HepG2 (cell line): ENCODE data around the gene CTBP1. TPM values are rescaled to one million over a fixed set of nuclear protein-coding genes. Genes with fewer than 3 reads are reported as not detected.

Source experiments
- ATAC-seq: fragments of 200-7000 bp; cut with Tn5 transposase; 3 replicates; pipeline ENCODE4 v1.9.1; 2020; ENCODE audit warnings: mild to moderate bottlenecking, moderate library complexity
- BruUV-seq: library from RNA; stranded (reverse); fragments of 400-500 nt; replicated peaks from 2 replicates; lab custom pipeline; 2021; lab: Mats Ljungman, UMichigan
- CTCF ChIA-PET: fragments of 300-600 bp; formaldehyde crosslinking; extraction: SDS; loops from one replicate; lab custom pipeline; 2021; ENCODE audit warnings: low total read pairs, inconsistent platforms, low intra/inter-chr PET ratio; lab: Yijun Ruan, JAX
- POLR2A ChIA-PET: fragments of 350-600 bp; sonication (Branson Sonifier 250); formaldehyde crosslinking; loops from one replicate; lab custom pipeline; 2020; ENCODE audit warnings: antibody characterized with exemption, inconsistent platforms; lab: Yijun Ruan, JAX
- DNase-seq: peaks from one replicate; pipeline ENCODE4 v3.0.0-alpha.2; 2015; ENCODE audit warnings: low spot score
- FAIRE-seq: peaks from 3 replicates; lab custom pipeline; 2011; peaks lifted over from hg19 to GRCh38; lab: Jason Lieb, UNC
- H2AFZ ChIP-seq: one replicate; pipeline ENCODE4 v1.6.1; 2011; ENCODE audit warnings: low read length, inconsistent platforms
- H3K27ac ChIP-seq: fragments of 300-600 bp; 3 replicates; pipeline ENCODE4 v1.8.0; 2011; ENCODE audit warnings: mixed run types, mild to moderate bottlenecking, mixed read lengths, low read length, inconsistent platforms; ENCODE audit not compliant: insufficient read depth; ENCODE audit errors: extremely low read length
- H3K27me3 ChIP-seq, 2 experiments: fragments of 200-600 bp in 1 of 2; 2 replicates in 1 of 2; 3 replicates in 1 of 2; pipeline versions ENCODE4 v1.6.0 to v1.8.0; 2011; ENCODE audit warnings: low read length in 2 of 2, mild to moderate bottlenecking in 2 of 2, moderate library complexity in 2 of 2, inconsistent platforms in 1 of 2; ENCODE audit not compliant: insufficient read depth in 2 of 2, control insufficient read depth in 1 of 2
- H3K36me3 ChIP-seq, 2 experiments: fragments of 200-600 bp in 1 of 2; replicated peaks in 1 of 2; 2 replicates in 1 of 2; 3 replicates in 1 of 2; pipeline versions ENCODE4 v1.5.1 to v1.8.0; 2011; ENCODE audit warnings: low read length in 2 of 2, inconsistent platforms in 1 of 2; ENCODE audit not compliant: insufficient read depth in 2 of 2, control insufficient read depth in 1 of 2
- H3K4me1 ChIP-seq: 2 replicates; pipeline ENCODE4 v1.5.1; 2012; ENCODE audit warnings: low read length, inconsistent platforms; ENCODE audit not compliant: insufficient read depth
- H3K4me2 ChIP-seq: 2 replicates; pipeline ENCODE4 v1.6.0; 2011; ENCODE audit warnings: low read depth, low read length, inconsistent platforms
- H3K4me3 ChIP-seq, 3 experiments: fragments of 200-600 bp in 1 of 3; sonication (generic), shearing (Covaris generic) in 1 of 3; replicated peaks in 1 of 3; 2 replicates each; pipeline ENCODE4 v1.5.1; 2011 to 2016; ENCODE audit warnings: low read length in 3 of 3, inconsistent platforms in 2 of 3, low read depth in 2 of 3, mild to moderate bottlenecking in 2 of 3, control low read depth in 1 of 3, mixed read lengths in 1 of 3; ENCODE audit not compliant: insufficient read depth in 1 of 3
- H3K79me2 ChIP-seq: one replicate; pipeline ENCODE4 v1.6.1; 2011; ENCODE audit warnings: low read length, inconsistent platforms; ENCODE audit not compliant: insufficient read depth
- H3K9ac ChIP-seq: 2 replicates; pipeline ENCODE4 v1.6.0; 2011; ENCODE audit warnings: mild to moderate bottlenecking, low read depth, low read length, inconsistent platforms; ENCODE audit not compliant: insufficient read depth
- H3K9me3 ChIP-seq: 2 replicates; pipeline ENCODE4 v1.5.1; 2012; ENCODE audit warnings: mild to moderate bottlenecking, low read length
- H4K20me1 ChIP-seq: 2 replicates; pipeline ENCODE4 v1.6.0; 2011; ENCODE audit warnings: inconsistent platforms, mild to moderate bottlenecking, low read length, moderate library complexity; ENCODE audit not compliant: insufficient read depth
- AGO2 ChIP-seq: fragments of 200-400 bp; formaldehyde crosslinking; optimal IDR thresholded peaks from 2 replicates; pipeline ENCODE3; 2017; ENCODE audit warnings: mild to moderate bottlenecking, low read depth, low read length, moderate library complexity
- DPF2 ChIP-seq: sonication (generic); formaldehyde crosslinking; IDR thresholded peaks from 2 replicates; pipeline ENCODE4 v1.4.0; 2020; ENCODE audit warnings: mild to moderate bottlenecking, low read depth, missing genetic modification reagents, borderline replicate concordance
- ETV6 ChIP-seq: sonication (generic); formaldehyde crosslinking; conservative IDR thresholded peaks from 2 replicates; pipeline ENCODE4 v1.4.0; 2020; ENCODE audit warnings: missing genetic modification reagents
- EZH2 ChIP-seq: conservative IDR thresholded peaks from 2 replicates; pipeline ENCODE4 v1.6.1; 2012; ENCODE audit warnings: mild to moderate bottlenecking, low read depth, low read length, moderate library complexity
- HHEX ChIP-seq: IDR thresholded peaks from 2 replicates; pipeline ENCODE4 v1.6.1; 2016; ENCODE audit warnings: control low read depth
- HMGA1 ChIP-seq: sonication (generic); formaldehyde crosslinking; conservative IDR thresholded peaks from 2 replicates; pipeline ENCODE4 v1.4.0; 2020; ENCODE audit warnings: missing genetic modification reagents
- KLF6 ChIP-seq: IDR thresholded peaks from 2 replicates; pipeline ENCODE4 v1.8.0; 2016; ENCODE audit warnings: missing biosample characterization, missing genetic modification reagents
- NFYC ChIP-seq: IDR thresholded peaks from 2 replicates; pipeline ENCODE4 v1.6.1; 2016; ENCODE audit warnings: missing genetic modification reagents, missing compliant biosample characterization
- POLR2A ChIP-seq, 2 experiments: IDR thresholded peaks; 2 replicates each; pipeline ENCODE4 v1.6.1; 2011; ENCODE audit warnings: low read depth in 2 of 2, low read length in 2 of 2, mild to moderate bottlenecking in 1 of 2, moderate library complexity in 1 of 2; ENCODE audit not compliant: insufficient read depth in 1 of 2
- POLR2G ChIP-seq: fragments of 200-400 bp; formaldehyde crosslinking; IDR thresholded peaks from 2 replicates; pipeline ENCODE4 v1.6.1; 2018; ENCODE audit warnings: mild to moderate bottlenecking, low read depth, low read length, moderate library complexity
- TGIF2 ChIP-seq: IDR thresholded peaks from 2 replicates; pipeline ENCODE4 v1.6.1; 2016; ENCODE audit warnings: control low read depth, missing compliant biosample characterization
- ZBTB38 ChIP-seq: sonication (generic); formaldehyde crosslinking; IDR thresholded peaks from 2 replicates; pipeline ENCODE4 v1.5.1; 2020; ENCODE audit warnings: mild to moderate bottlenecking, missing genetic modification reagents
- ZBTB7B ChIP-seq: sonication (generic); formaldehyde crosslinking; IDR thresholded peaks from 2 replicates; pipeline ENCODE4 v1.4.0; 2020; ENCODE audit warnings: missing genetic modification reagents
- ZFX ChIP-seq: sonication (generic); formaldehyde crosslinking; IDR thresholded peaks from 2 replicates; pipeline ENCODE4 v1.4.0; 2020; ENCODE audit warnings: mild to moderate bottlenecking, low read depth, missing genetic modification reagents, moderate library complexity
- ZNF3 ChIP-seq: IDR thresholded peaks from 2 replicates; pipeline ENCODE4 v1.7.0; 2017; ENCODE audit warnings: inconsistent platforms
- ZNF333 ChIP-seq: sonication (generic); formaldehyde crosslinking; IDR thresholded peaks from 2 replicates; pipeline ENCODE4 v1.4.0; 2020; ENCODE audit warnings: mild to moderate bottlenecking, missing genetic modification reagents, borderline replicate concordance
- ZNF83 ChIP-seq: sonication (generic); formaldehyde crosslinking; IDR thresholded peaks from 2 replicates; pipeline ENCODE4 v1.4.0; 2020; ENCODE audit warnings: missing genetic modification reagents, mild to moderate bottlenecking, borderline replicate concordance
- WGBS: methylation state at CpG from one replicate; pipeline ENCODE4 v1.1.6; 2017; ENCODE audit warnings: low lambda C conversion rate; 5-methylcytosine and 5-hydroxymethylcytosine counted together
- in situ Hi-C: cut with HindIII; loops from 2 replicates; pipeline ENCODE4 v1.10.0; 2017; ENCODE audit warnings: low pct_unique_long_range_greater_than_20kb; ENCODE audit not compliant: extremely low pct_ligation_motif_present
- intact Hi-C: fragments of 100-400 bp; cut with micrococcal nuclease; formaldehyde crosslinking; loops from one replicate; pipeline ENCODE4 v1.10.0; 2022; ENCODE audit not compliant: unreplicated experiment
- polyA plus RNA-seq, 8 experiments: library from polyadenylated mRNA; depleted of rRNA in 3 of 8; stranded (reverse) in 7 of 8; unstranded in 1 of 8; fragments of >200 nt; fragmentation: Illumina TruSeq in 4 of 8; extraction: Trizol in 4 of 8; gene quantifications; 2 replicates each; pipeline versions ENCODE4 v1.2.1 to v1.2.3, GENCODE V29; 2011 to 2016; ENCODE audit warnings: low read depth in 4 of 8, missing spikeins in 1 of 8, mixed read lengths in 1 of 8; ENCODE audit not compliant: insufficient read depth in 1 of 8
- total RNA-seq, 5 experiments: library from RNA; depleted of rRNA; stranded (reverse); fragments of >200 nt; fragmentation: Illumina TruSeq; extraction: Trizol; gene quantifications; 2 replicates each; pipeline ENCODE4 v1.2.3, GENCODE V29; 2016; ENCODE audit warnings: low read depth in 1 of 5
- TF ChIP-seq, protein P1 (sequence below): sonication (generic); formaldehyde crosslinking; conservative IDR thresholded peaks from 2 replicates; pipeline ENCODE4 v1.4.0; 2020; ENCODE audit warnings: missing genetic modification reagents
- TF ChIP-seq, protein P2 (sequence below): sonication (generic); formaldehyde crosslinking; IDR thresholded peaks from 2 replicates; pipeline ENCODE4 v1.5.1; 2020; ENCODE audit warnings: missing genetic modification reagents, mild to moderate bottlenecking, borderline replicate concordance

CTBP1 gene
- total and polyA plus RNA-seq, 2 of the 13 experiments (the other 11 are each of a cell fraction or from before 2014, with no cell fraction given) = 78.5 to 112 TPM

DNA sequence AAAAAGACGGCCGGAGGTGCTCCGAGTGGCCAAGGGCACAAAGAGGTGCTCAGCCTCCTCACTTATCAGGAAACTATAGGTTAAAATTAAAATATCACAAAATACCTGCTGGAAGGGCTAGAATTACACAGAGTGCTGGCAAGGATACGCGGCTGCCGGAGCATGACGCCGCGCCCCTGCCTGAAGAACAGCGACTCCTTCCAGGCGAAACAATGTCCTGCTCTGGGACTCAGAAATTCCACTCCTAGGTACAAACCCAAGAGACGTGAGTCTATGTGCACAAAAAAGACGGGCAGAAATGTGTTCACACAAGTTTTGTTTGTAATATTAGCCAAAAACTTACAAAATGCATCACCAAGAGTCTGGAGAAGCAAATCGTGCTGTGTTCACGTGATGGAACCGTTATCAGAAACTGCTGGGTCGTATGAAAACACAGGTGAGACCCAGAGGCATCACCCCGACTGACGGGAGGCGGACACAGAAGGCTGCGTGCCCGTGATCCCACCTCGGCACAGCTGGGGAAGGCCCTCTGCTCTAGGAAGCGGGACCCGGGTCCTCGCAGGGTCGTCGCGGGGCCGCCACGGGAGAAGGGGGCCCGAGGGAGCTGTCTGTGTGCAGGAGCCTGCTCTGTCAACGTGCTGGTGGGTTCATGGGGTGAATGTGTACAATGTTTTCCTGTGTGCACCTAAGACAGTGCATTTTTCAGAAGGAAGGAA, 27.6 kb downstream of the CTBP1 start:
- no peak overlapping the region for H3K9ac ChIP-seq
- no peak for TF ChIP-seq POLR2A (IDR thresholded peaks at IDR 0.05; ENCODE audit: insufficient read depth in 1 of 2, low read depth in 2 of 2, low read length in 2 of 2)
- TF ChIP-seq, protein P1, sequence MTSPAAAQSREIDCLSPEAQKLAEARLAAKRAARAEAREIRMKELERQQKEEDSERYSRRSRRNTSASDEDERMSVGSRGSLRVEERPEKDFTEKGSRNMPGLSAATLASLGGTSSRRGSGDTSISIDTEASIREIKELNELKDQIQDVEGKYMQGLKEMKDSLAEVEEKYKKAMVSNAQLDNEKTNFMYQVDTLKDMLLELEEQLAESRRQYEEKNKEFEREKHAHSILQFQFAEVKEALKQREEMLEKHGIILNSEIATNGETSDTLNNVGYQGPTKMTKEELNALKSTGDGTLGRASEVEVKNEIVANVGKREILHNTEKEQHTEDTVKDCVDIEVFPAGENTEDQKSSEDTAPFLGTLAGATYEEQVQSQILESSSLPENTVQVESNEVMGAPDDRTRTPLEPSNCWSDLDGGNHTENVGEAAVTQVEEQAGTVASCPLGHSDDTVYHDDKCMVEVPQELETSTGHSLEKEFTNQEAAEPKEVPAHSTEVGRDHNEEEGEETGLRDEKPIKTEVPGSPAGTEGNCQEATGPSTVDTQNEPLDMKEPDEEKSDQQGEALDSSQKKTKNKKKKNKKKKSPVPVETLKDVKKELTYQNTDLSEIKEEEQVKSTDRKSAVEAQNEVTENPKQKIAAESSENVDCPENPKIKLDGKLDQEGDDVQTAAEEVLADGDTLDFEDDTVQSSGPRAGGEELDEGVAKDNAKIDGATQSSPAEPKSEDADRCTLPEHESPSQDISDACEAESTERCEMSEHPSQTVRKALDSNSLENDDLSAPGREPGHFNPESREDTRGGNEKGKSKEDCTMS = no peak
- TF ChIP-seq EZH2 = no peak
- peak; percentile 80 for TF ChIP-seq AGO2
- TF ChIP-seq HMGA1 = no peak
- H4K20me1 ChIP-seq = no peaks in the 10 kb centered on the region
- no peaks in the 10 kb centered on the region for H3K27me3 ChIP-seq
- 92% methylated on average over 33 of the region's 33 CpGs for WGBS
- no peak overlapping the region for H3K27ac ChIP-seq
- no TSS peak for BruUV-seq
- FAIRE-seq = no peak
- no peak for DNase-seq
- no peak for ATAC-seq
- ChIA-PET CTCF (no interaction called here), POLR2A (no interaction called here)
- H3K36me3 ChIP-seq = peaks cover 22 to 41% of the 10 kb centered on the region in 2 experiments
- no peaks in the 10 kb centered on the region for H3K9me3 ChIP-seq
- no peaks in the 10 kb centered on the region for H3K4me1 ChIP-seq
- H3K79me2 ChIP-seq = no peaks in the 10 kb centered on the region
- H2AFZ ChIP-seq = no peak overlapping the region
- H3K4me3 ChIP-seq = no peak overlapping the region
- no peak overlapping the region for H3K4me2 ChIP-seq
- intact Hi-C loops (no loop called here), in situ Hi-C loops (no loop called here)

GRCh38 chr4:1220566-1220965, 28.4 kb downstream of the CTBP1 start:
- Histone ChIP-seq H3K9me3 (no peaks in the 10 kb centered on the region), H3K79me2 (no peaks in the 10 kb centered on the region), H2AFZ (no peak overlapping the region), H3K4me2 (no peak overlapping the region), H3K4me1 (no peaks in the 10 kb centered on the region), H3K27ac (no peak overlapping the region), H3K9ac (no peak overlapping the region), H3K36me3 (peaks cover 22 to 45% of the 10 kb centered on the region in 2 experiments), H3K27me3 (no peaks in the 10 kb centered on the region), H3K4me3 (no peak overlapping the region), H4K20me1 (no peaks in the 10 kb centered on the region)
- FAIRE-seq (no peak), DNase-seq (no peak), ATAC-seq (no peak)
- POLR2A ChIA-PET = no interaction called here
- in situ Hi-C loops (no loop called here), intact Hi-C loops (no loop called here)
- 96% methylated on average over 16 of the region's 16 CpGs for WGBS
- BruUV-seq = no TSS peak
- CTCF ChIA-PET = no interaction called here
- TF ChIP-seq ZFX (CRISPR knock-in tag) (no peak), ZBTB7B (CRISPR knock-in tag) (no peak), ZNF333 (CRISPR knock-in tag) (no peak), KLF6 (CRISPR knock-in tag) (no peak), HHEX (CRISPR knock-in tag) (no peak), ZBTB38 (CRISPR knock-in tag) (no peak), TGIF2 (CRISPR knock-in tag) (no peak), ETV6 (CRISPR knock-in tag) (no peak), ZNF3 (CRISPR knock-in tag) (no peak), NFYC (CRISPR knock-in tag) (no peak), ZNF83 (CRISPR knock-in tag) (no peak), DPF2 (CRISPR knock-in tag) (no peak), POLR2G (no peak)
- TF ChIP-seq, protein P2, sequence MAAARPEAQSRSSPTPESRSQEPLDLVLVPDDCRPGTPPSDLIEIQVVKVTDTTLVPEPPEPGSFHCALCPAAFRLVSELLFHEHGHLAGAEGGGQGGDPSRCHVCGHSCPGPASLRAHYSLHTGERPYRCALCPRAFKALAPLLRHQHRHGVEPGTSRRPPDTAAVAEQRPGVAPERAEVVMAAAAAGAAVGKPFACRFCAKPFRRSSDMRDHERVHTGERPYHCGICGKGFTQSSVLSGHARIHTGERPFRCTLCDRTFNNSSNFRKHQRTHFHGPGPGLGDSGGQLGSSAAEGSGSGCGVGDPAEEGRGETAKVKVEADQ (CRISPR knock-in tag) = no peak
